Measurements from ENCODE around the gene HAUS6. TPM values are rescaled to one million over a fixed set of nuclear protein-coding genes. Genes with fewer than 3 reads are reported as not detected.
A peak's percentile ranks its signal among the peaks of the same experiment; 100 is the strongest.

The HAUS6 gene
- total RNA-seq, 1 donor, result 23.7 TPM

DNA sequence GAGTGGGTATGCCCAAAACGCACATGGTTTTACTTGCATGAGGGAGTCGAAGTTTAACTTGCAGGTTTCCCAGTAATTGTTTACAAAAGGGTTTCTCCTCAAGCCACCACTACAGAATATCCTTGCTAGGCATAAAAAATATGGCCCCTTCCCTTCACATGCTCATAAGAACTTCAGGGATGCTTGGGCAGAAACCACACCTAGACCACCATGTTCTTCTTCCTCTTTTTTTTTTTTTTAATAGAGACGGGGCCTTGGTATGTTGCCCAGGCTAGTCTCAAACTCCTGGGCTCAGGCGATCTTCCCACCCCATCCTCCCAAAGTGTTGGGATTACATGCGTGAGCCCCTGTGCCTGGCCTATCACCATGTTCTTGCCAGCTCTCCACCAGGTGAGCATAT lies 43.2 kb upstream of the HAUS6 start:
- no peak overlapping the region for H3K4me3 ChIP-seq (ENCODE audit: low read depth, low read length)
- no peak for DNase-seq (ENCODE audit: low read depth)
- TF ChIP-seq, protein P1, sequence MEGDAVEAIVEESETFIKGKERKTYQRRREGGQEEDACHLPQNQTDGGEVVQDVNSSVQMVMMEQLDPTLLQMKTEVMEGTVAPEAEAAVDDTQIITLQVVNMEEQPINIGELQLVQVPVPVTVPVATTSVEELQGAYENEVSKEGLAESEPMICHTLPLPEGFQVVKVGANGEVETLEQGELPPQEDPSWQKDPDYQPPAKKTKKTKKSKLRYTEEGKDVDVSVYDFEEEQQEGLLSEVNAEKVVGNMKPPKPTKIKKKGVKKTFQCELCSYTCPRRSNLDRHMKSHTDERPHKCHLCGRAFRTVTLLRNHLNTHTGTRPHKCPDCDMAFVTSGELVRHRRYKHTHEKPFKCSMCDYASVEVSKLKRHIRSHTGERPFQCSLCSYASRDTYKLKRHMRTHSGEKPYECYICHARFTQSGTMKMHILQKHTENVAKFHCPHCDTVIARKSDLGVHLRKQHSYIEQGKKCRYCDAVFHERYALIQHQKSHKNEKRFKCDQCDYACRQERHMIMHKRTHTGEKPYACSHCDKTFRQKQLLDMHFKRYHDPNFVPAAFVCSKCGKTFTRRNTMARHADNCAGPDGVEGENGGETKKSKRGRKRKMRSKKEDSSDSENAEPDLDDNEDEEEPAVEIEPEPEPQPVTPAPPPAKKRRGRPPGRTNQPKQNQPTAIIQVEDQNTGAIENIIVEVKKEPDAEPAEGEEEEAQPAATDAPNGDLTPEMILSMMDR (IDR thresholded peaks at IDR 0.05; ENCODE audit: insufficient read depth, low read depth, low read length), result no peak

DNA sequence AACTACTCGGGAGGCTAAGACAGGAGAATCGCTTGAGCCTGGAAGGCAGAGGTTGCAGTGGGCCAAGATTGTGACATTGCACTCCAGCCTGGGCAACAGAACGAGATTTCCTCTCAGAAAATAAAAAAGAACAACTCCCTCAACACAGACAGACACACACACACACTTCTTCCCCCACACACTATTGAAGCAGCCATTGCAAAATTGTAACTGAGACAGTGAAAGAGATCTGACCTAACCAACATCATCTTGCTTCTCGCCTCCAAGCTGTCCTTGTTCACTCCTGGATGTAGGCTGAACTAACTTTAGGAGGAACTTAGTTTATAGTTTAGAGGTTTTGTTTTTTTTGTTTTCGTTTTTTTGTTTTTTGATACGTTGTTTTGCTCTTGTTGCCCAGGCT lies 37.6 kb upstream of the HAUS6 start:
- DNase-seq (ENCODE audit: low read depth), result no peak
- TF ChIP-seq, protein P1 (IDR thresholded peaks at IDR 0.05; ENCODE audit: insufficient read depth, low read depth, low read length), result no peak
- no peak overlapping the region for H3K4me3 ChIP-seq (ENCODE audit: low read depth, low read length)

DNA sequence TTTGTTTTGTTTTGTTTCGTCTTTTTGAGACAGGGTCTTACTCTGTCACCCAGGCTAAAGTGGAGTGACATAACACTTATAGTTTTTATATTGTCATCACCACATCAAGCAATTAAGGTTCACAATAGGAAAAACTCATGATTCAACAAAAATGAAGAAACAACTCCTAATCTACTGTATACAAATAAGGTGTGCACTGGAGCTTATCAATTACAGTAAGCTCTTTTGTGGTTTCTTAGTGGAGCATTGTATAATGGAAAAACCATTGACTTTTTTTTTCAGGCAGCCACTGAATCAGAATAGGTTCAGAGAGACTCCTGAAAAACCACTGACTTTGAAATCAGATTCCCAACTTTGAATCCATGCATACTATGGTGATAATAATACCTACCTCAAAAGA lies 35.4 kb upstream of the HAUS6 start:
- H3K4me3 ChIP-seq (ENCODE audit: low read depth, low read length), result no peak overlapping the region
- TF ChIP-seq, protein P1 (IDR thresholded peaks at IDR 0.05; ENCODE audit: insufficient read depth, low read depth, low read length), result no peak
- no peak for DNase-seq (ENCODE audit: low read depth)

DNA sequence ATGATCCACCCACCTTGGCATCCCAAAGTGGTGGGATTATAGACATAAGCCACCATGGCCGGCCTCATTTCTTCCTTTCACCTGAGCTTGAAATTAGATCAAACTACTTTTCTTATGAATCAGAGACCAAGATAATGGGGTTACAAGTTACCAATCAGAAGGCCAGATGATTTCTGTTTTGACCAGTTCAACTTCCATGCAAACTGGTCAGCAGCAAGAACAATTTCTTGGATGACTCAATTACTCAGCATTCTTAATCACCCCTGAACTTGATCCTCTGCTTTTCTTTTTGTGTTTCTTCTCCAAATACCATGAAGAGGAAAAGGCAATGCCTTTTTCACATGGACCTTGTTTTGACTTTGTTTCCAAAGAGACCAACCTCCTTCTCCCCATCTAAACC lies 34.6 kb upstream of the HAUS6 start:
- no peak overlapping the region for H3K4me3 ChIP-seq (ENCODE audit: low read depth, low read length)
- TF ChIP-seq, protein P1 (IDR thresholded peaks at IDR 0.05; ENCODE audit: insufficient read depth, low read depth, low read length), result no peak
- peak; percentile 54 for DNase-seq (ENCODE audit: low read depth)

DNA sequence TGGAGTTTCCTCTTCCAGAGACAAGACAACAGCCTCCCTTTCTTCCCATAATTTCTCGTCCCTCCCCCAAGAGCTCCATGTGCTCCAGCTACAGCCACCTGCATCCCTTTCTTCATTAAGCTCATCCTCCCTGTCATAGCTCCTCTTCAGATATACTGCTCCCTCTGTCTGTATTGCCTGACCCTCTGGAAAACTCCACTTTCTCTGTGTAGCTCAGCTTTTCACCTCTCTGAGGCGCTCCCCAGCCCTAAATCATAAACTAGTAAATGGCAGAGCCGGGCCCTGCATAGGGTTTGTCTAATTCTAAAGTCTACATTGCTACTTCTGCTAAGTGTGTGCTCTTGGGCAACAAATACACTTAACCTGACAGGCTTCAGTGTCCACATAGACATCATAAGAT lies 33.4 kb upstream of the HAUS6 start:
- no peak for DNase-seq (ENCODE audit: low read depth)
- TF ChIP-seq, protein P1 (IDR thresholded peaks at IDR 0.05; ENCODE audit: insufficient read depth, low read depth, low read length), result no peak
- H3K4me3 ChIP-seq (ENCODE audit: low read depth, low read length), result no peak overlapping the region

DNA sequence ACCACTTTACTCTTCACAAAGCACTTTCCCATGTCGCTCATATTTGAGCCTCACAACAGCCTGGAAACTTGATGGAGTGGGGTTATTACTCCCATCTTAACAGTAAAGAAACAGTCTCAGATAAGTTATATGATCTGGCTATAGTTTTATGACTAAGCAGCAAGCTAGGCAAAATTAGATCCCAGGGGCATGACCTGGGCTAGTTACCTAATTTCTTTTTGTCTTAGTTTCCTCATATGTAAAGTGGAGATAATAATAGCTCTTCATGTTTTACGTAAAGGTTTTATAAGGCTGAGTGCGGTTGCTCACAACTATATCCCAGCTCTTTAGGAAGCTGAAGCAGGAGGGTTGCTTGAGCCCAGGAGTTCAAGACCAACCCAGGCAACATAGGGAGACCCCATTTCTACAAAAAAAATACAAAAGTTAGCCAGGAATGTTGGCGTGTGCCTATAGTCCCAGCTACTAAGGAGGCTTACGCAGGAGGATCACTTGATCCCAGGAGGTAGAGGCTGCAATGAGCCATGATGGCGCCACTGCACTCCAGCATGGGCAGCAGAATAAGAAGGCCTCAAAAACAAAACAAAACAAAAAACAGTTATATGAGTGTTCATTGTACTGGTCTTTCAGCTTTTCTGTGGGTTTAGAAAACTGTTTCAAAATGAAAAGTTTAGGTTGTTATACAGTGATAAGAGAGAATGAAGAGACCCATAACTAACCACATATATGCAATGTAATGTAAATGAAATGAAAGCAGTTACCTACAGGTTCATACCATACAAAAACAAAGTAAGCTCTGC lies 31.0 kb upstream of the HAUS6 start:
- TF ChIP-seq, protein P1 (IDR thresholded peaks at IDR 0.05; ENCODE audit: insufficient read depth, low read depth, low read length), result no peak
- no peak overlapping the region for H3K4me3 ChIP-seq (ENCODE audit: low read depth, low read length)
- peak; percentile 61 for DNase-seq (ENCODE audit: low read depth)

DNA sequence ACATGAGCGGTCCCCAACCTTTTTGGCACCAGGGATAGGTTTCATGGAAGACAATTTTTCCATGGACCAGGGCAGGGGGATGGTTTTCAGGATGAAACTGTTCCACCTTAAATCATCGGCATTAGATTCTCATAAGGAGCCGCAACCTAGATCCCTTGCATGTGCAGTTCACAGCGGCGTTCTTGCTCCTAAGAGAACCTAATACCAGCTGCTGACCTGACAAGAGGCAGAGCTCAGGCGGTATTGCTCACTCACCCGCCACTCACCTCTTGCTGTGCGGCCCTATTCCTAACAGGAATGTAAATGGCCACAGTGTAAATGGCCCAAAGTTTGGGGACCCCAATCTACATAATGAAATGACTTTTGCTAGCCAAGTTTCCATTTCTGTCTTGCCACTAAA lies 27.7 kb upstream of the HAUS6 start:
- TF ChIP-seq, protein P1 (IDR thresholded peaks at IDR 0.05; ENCODE audit: insufficient read depth, low read depth, low read length), result no peak
- no peak overlapping the region for H3K4me3 ChIP-seq (ENCODE audit: low read depth, low read length)
- no peak for DNase-seq (ENCODE audit: low read depth)
